Ascending aorta (tissue), 2 donors: ENCODE measurements around the gene GPR55. TPM values are rescaled to one million over a fixed set of nuclear protein-coding genes. Genes with fewer than 3 reads are reported as not detected.

ENCODE experiments used
- DNase-seq, 2 donors: peaks; one replicate each; pipeline ENCODE4 v3.0.0-alpha.2; 2019; ENCODE audit warnings: low spot score in 2 of 2
- H3K27ac ChIP-seq, 2 donors: fragments of 200-600 bp; sonication (generic); one replicate each; pipeline ENCODE4 v1.5.1; 2016 to 2017; ENCODE audit warnings: mild to moderate bottlenecking in 1 of 2
- H3K27me3 ChIP-seq: fragments of 200-600 bp; sonication (generic); one replicate; pipeline ENCODE4 v1.5.1; 2017
- H3K36me3 ChIP-seq, 2 donors: fragments of 200-600 bp; sonication (generic); one replicate each; pipeline ENCODE4 v1.5.1; 2016
- H3K4me1 ChIP-seq, 2 donors: fragments of 200-600 bp; sonication (generic); one replicate each; pipeline ENCODE4 v1.5.1; 2016 to 2017; ENCODE audit warnings: mild to moderate bottlenecking in 1 of 2
- H3K4me3 ChIP-seq, 2 donors: fragments of 200-600 bp; sonication (generic); one replicate each; pipeline ENCODE4 v1.5.1; 2016 to 2017; ENCODE audit warnings: mild to moderate bottlenecking in 1 of 2
- H3K9me3 ChIP-seq, 2 donors: fragments of 200-600 bp; sonication (generic); one replicate each; pipeline ENCODE4 v1.5.1; 2016
- CTCF ChIP-seq, 3 experiments: fragments of 200-600 bp in 2 of 3; fragments of 450-650 bp in 1 of 3; sonication (generic) in 2 of 3; IDR thresholded peaks; one replicate each; pipeline ENCODE4 v1.5.1; 2016 to 2019; ENCODE audit warnings: antibody characterized with exemption in 3 of 3, mild to moderate bottlenecking in 1 of 3, moderate library complexity in 1 of 3
- intact Hi-C: fragments of 100-400 bp; cut with DNase I; formaldehyde crosslinking; loops from one replicate; pipeline ENCODE4 v1.15.1; 2023
- total RNA-seq: library from RNA; depleted of rRNA; stranded (reverse); fragments of >200 nt; gene quantifications from one replicate; pipeline ENCODE4 v1.1.0, GENCODE V29; 2016

GPR55 gene
- total RNA-seq, 1 donor from 2014 or later, result not detected

- Histone ChIP-seq H3K9me3 (no peaks in the 10 kb centered on the region), H3K36me3 (no peaks in the 10 kb centered on the region), H3K27ac (no peak overlapping the region), H3K27me3 (no peaks in the 10 kb centered on the region), H3K4me1 (no peaks in the 10 kb centered on the region), H3K4me3 (no peak overlapping the region)
- no peak for TF ChIP-seq CTCF (IDR thresholded peaks at IDR 0.05)
- intact Hi-C loops, result no loop called here
- DNase-seq, result no peak
Measured at GRCh38 chr2:230967113-230967512, 42.1 kb upstream of the GPR55 start.

- Histone ChIP-seq H3K9me3 (no peaks in the 10 kb centered on the region), H3K27me3 (no peaks in the 10 kb centered on the region), H3K36me3 (no peaks in the 10 kb centered on the region), H3K4me1 (no peaks in the 10 kb centered on the region), H3K27ac (no peak overlapping the region), H3K4me3 (no peak overlapping the region)
- DNase-seq, result no peak
- intact Hi-C loops, result no loop called here
- TF ChIP-seq CTCF (IDR thresholded peaks at IDR 0.05), result no peak
Measured at GRCh38 chr2:230964136-230964730, 39.2 kb upstream of the GPR55 start.

GRCh38 chr2:230961091-230961491 is 36.0 kb upstream of the GPR55 start:
- intact Hi-C loops, result no loop called here
- peaks cover 0 to 4% of the 10 kb centered on the region in 2 donors for H3K4me1 ChIP-seq
- DNase-seq, result no peak
- no peak overlapping the region for H3K27ac ChIP-seq
- TF ChIP-seq CTCF (IDR thresholded peaks at IDR 0.05), result no peak
- no peak overlapping the region for H3K4me3 ChIP-seq
- H3K9me3 ChIP-seq, result no peaks in the 10 kb centered on the region
- no peaks in the 10 kb centered on the region for H3K27me3 ChIP-seq
- no peaks in the 10 kb centered on the region for H3K36me3 ChIP-seq

- Histone ChIP-seq H3K4me3 (no peak overlapping the region), H3K27ac (no peak overlapping the region), H3K36me3 (no peaks in the 10 kb centered on the region), H3K9me3 (no peaks in the 10 kb centered on the region), H3K27me3 (no peaks in the 10 kb centered on the region), H3K4me1 (peaks cover 0 to 4% of the 10 kb centered on the region in 2 donors)
- intact Hi-C loops, result no loop called here
- TF ChIP-seq CTCF (IDR thresholded peaks at IDR 0.05), result no peak
- no peak for DNase-seq
Measured at GRCh38 chr2:230960026-230960425, 35.0 kb upstream of the GPR55 start.

- no peak for TF ChIP-seq CTCF (IDR thresholded peaks at IDR 0.05)
- H3K4me1 ChIP-seq, result peaks cover 0 to 4% of the 10 kb centered on the region in 2 donors
- no peak for DNase-seq
- H3K27me3 ChIP-seq, result no peaks in the 10 kb centered on the region
- intact Hi-C loops, result no loop called here
- no peak overlapping the region for H3K4me3 ChIP-seq
- H3K27ac ChIP-seq, result no peak overlapping the region
- H3K9me3 ChIP-seq, result no peaks in the 10 kb centered on the region
- H3K36me3 ChIP-seq, result no peaks in the 10 kb centered on the region
Measured at GRCh38 chr2:230958820-230959756, 34.0 kb upstream of the GPR55 start.
